Neuron (in vitro differentiated cells): ENCODE measurements around the gene PPDPF.
A peak's percentile ranks its signal among the peaks of the same experiment; 100 is the strongest.

Experiments
- H2AFZ ChIP-seq: one replicate; pipeline ENCODE4 v1.6.1; 2013; ENCODE audit warnings: low read depth, mild to moderate bottlenecking, inconsistent platforms, low read length, moderate library complexity
- H3K27me3 ChIP-seq: one replicate; pipeline ENCODE4 v1.6.1; 2013; ENCODE audit warnings: low read length; ENCODE audit not compliant: insufficient read depth
- H3K36me3 ChIP-seq: one replicate; pipeline ENCODE4 v1.6.1; 2013; ENCODE audit warnings: low read length; ENCODE audit not compliant: insufficient read depth
- H3K4me1 ChIP-seq: one replicate; pipeline ENCODE4 v1.6.1; 2013; ENCODE audit warnings: low read length; ENCODE audit not compliant: insufficient read depth
- H3K4me3 ChIP-seq: 2 replicates; pipeline ENCODE4 v1.5.1; 2013; ENCODE audit warnings: mild to moderate bottlenecking, low read length, moderate library complexity
- H3K9me3 ChIP-seq: one replicate; pipeline ENCODE4 v1.6.1; 2013; ENCODE audit warnings: low read length

Gene PPDPF

GRCh38 chr20:63492518-63492917 is 28.0 kb upstream of the PPDPF start:
- peaks cover 15% of the 10 kb centered on the region for H3K27me3 ChIP-seq
- no peak overlapping the region for H2AFZ ChIP-seq
- peaks cover 6% of the 10 kb centered on the region for H3K36me3 ChIP-seq
- H3K4me3 ChIP-seq = no peak overlapping the region
- H3K4me1 ChIP-seq = no peaks in the 10 kb centered on the region
- peaks cover 5% of the 10 kb centered on the region for H3K9me3 ChIP-seq

- H2AFZ ChIP-seq = no peak overlapping the region
- no peak overlapping the region for H3K4me3 ChIP-seq
- H3K9me3 ChIP-seq = peaks cover 5% of the 10 kb centered on the region
- peaks cover 17% of the 10 kb centered on the region for H3K27me3 ChIP-seq
- H3K4me1 ChIP-seq = peaks cover 2% of the 10 kb centered on the region
- peaks cover 6% of the 10 kb centered on the region for H3K36me3 ChIP-seq
Observed at GRCh38 chr20:63492982-63493381, 27.6 kb upstream of the PPDPF start.

GRCh38 chr20:63493563-63494020 is 27.0 kb upstream of the PPDPF start:
- Histone ChIP-seq H3K36me3 (peaks cover 6% of the 10 kb centered on the region), H3K4me1 (peaks cover 6% of the 10 kb centered on the region), H2AFZ (no peak overlapping the region), H3K9me3 (peaks cover 5% of the 10 kb centered on the region), H3K27me3 (peaks cover 18% of the 10 kb centered on the region), H3K4me3 (no peak overlapping the region)

- Histone ChIP-seq H3K4me1 (peaks cover 6% of the 10 kb centered on the region), H3K36me3 (peaks cover 6% of the 10 kb centered on the region), H2AFZ (no peak overlapping the region), H3K9me3 (peaks cover 5% of the 10 kb centered on the region), H3K4me3 (no peak overlapping the region), H3K27me3 (peaks cover 13% of the 10 kb centered on the region)
Observed at GRCh38 chr20:63494084-63494419, 26.5 kb upstream of the PPDPF start.

- Histone ChIP-seq H3K4me1 (peaks cover 9% of the 10 kb centered on the region), H3K9me3 (peaks cover 5% of the 10 kb centered on the region), H3K4me3 (no peak overlapping the region), H2AFZ (no peak overlapping the region), H3K27me3 (peaks cover 10% of the 10 kb centered on the region), H3K36me3 (peaks cover 6% of the 10 kb centered on the region)
Observed at GRCh38 chr20:63494420-63495166, 26.0 kb upstream of the PPDPF start.

- H3K9me3 ChIP-seq = peaks cover 5% of the 10 kb centered on the region
- peaks cover 10% of the 10 kb centered on the region for H3K4me1 ChIP-seq
- H3K36me3 ChIP-seq = peaks cover 6% of the 10 kb centered on the region
- peaks cover 10% of the 10 kb centered on the region for H3K27me3 ChIP-seq
- H2AFZ ChIP-seq = no peak overlapping the region
- no peak overlapping the region for H3K4me3 ChIP-seq
Observed at GRCh38 chr20:63495167-63495720, 25.3 kb upstream of the PPDPF start.

- peaks cover 5% of the 10 kb centered on the region for H3K9me3 ChIP-seq
- H3K27me3 ChIP-seq = peaks cover 10% of the 10 kb centered on the region
- no peak overlapping the region for H2AFZ ChIP-seq
- H3K4me3 ChIP-seq = no peak overlapping the region
- H3K36me3 ChIP-seq = peaks cover 6% of the 10 kb centered on the region
- peaks cover 10% of the 10 kb centered on the region for H3K4me1 ChIP-seq
Observed at GRCh38 chr20:63495741-63496595, 24.6 kb upstream of the PPDPF start.

- Histone ChIP-seq H3K27me3 (peaks cover 10% of the 10 kb centered on the region), H3K4me3 (no peak overlapping the region), H3K4me1 (peaks cover 10% of the 10 kb centered on the region), H2AFZ (no peak overlapping the region), H3K9me3 (peaks cover 5% of the 10 kb centered on the region), H3K36me3 (peaks cover 6% of the 10 kb centered on the region)
Observed at GRCh38 chr20:63496596-63497120, 23.9 kb upstream of the PPDPF start.

- Histone ChIP-seq H2AFZ (no peak overlapping the region), H3K36me3 (peaks cover 6% of the 10 kb centered on the region), H3K4me3 (no peak overlapping the region), H3K27me3 (peaks cover 10% of the 10 kb centered on the region), H3K4me1 (peaks cover 14% of the 10 kb centered on the region), H3K9me3 (peaks cover 5% of the 10 kb centered on the region)
Observed at GRCh38 chr20:63497138-63497945, 23.2 kb upstream of the PPDPF start.

GRCh38 chr20:63497946-63498935 is 22.3 kb upstream of the PPDPF start:
- H3K9me3 ChIP-seq = no peaks in the 10 kb centered on the region
- peak overlapping the region; percentile 30 for H3K4me3 ChIP-seq
- peaks cover 10% of the 10 kb centered on the region for H3K27me3 ChIP-seq
- H3K36me3 ChIP-seq = no peaks in the 10 kb centered on the region
- peaks cover 23% of the 10 kb centered on the region for H3K4me1 ChIP-seq
- H2AFZ ChIP-seq = no peak overlapping the region

GRCh38 chr20:63498960-63499337 is 21.6 kb upstream of the PPDPF start, which contains the start of gene EEF1A2:
Gene EEF1A2, minus strand, starts transcription at chr20:63499083. Its CDS starts 1,320 bp downstream, at chr20:63497763.
- Histone ChIP-seq H3K9me3 (no peaks in the 10 kb centered on the region), H3K27me3 (peaks cover 10% of the 10 kb centered on the region), H2AFZ (no peak within 1 kb of the TSS), H3K4me3 (peak within 1 kb of the TSS; percentile 30), H3K36me3 (no peaks in the 10 kb centered on the region), H3K4me1 (peaks cover 29% of the 10 kb centered on the region)
